ENCODE results near the gene KAT6B.

Gene KAT6B

GRCh38 chr10:75009426-75009825 is 183.0 kb downstream of the KAT6B start:
- H3K4me3 ChIP-seq (replicated peaks in 1 of 2; ENCODE audit: low read depth in 2 of 2, low read length in 2 of 2) = no peak overlapping the region
- no peak for TF ChIP-seq CTCF (IDR thresholded peaks at IDR 0.05; ENCODE audit: low read depth, low read length)
- DNase-seq (ENCODE audit: low read depth in 2 of 2) = no peak

GRCh38 chr10:75010373-75010772 is 184.0 kb downstream of the KAT6B start:
- TF ChIP-seq CTCF (IDR thresholded peaks at IDR 0.05; ENCODE audit: low read depth, low read length) = no peak
- no peak overlapping the region for H3K4me3 ChIP-seq (replicated peaks in 1 of 2; ENCODE audit: low read depth in 2 of 2, low read length in 2 of 2)
- no peak for DNase-seq (ENCODE audit: low read depth in 2 of 2)

- H3K4me3 ChIP-seq (replicated peaks in 1 of 2; ENCODE audit: low read depth in 2 of 2, low read length in 2 of 2) = no peak overlapping the region
- no peak for DNase-seq (ENCODE audit: low read depth in 2 of 2)
- no peak for TF ChIP-seq CTCF (IDR thresholded peaks at IDR 0.05; ENCODE audit: low read depth, low read length)
Observed at GRCh38 chr10:75011221-75011620, 184.8 kb downstream of the KAT6B start.

- no peak for DNase-seq (ENCODE audit: low read depth in 2 of 2)
- no peak overlapping the region for H3K4me3 ChIP-seq (replicated peaks in 1 of 2; ENCODE audit: low read depth in 2 of 2, low read length in 2 of 2)
- TF ChIP-seq CTCF (IDR thresholded peaks at IDR 0.05; ENCODE audit: low read depth, low read length) = no peak
Observed at GRCh38 chr10:75012471-75012870, 186.1 kb downstream of the KAT6B start.

GRCh38 chr10:75013007-75013406 is 186.6 kb downstream of the KAT6B start:
- TF ChIP-seq CTCF (IDR thresholded peaks at IDR 0.05; ENCODE audit: low read depth, low read length) = no peak
- DNase-seq (ENCODE audit: low read depth in 2 of 2) = no peak
- H3K4me3 ChIP-seq (replicated peaks in 1 of 2; ENCODE audit: low read depth in 2 of 2, low read length in 2 of 2) = no peak overlapping the region

GRCh38 chr10:75013522-75013921 is 187.1 kb downstream of the KAT6B start:
- no peak for TF ChIP-seq CTCF (IDR thresholded peaks at IDR 0.05; ENCODE audit: low read depth, low read length)
- DNase-seq (ENCODE audit: low read depth in 2 of 2) = no peak
- H3K4me3 ChIP-seq (replicated peaks in 1 of 2; ENCODE audit: low read depth in 2 of 2, low read length in 2 of 2) = no peak overlapping the region

GRCh38 chr10:75014516-75015230 is 188.3 kb downstream of the KAT6B start:
- no peak for TF ChIP-seq CTCF (IDR thresholded peaks at IDR 0.05; ENCODE audit: low read depth, low read length)
- H3K4me3 ChIP-seq (replicated peaks in 1 of 2; ENCODE audit: low read depth in 2 of 2, low read length in 2 of 2) = no peak overlapping the region
- no peak for DNase-seq (ENCODE audit: low read depth in 2 of 2)
